ENCODE measurements around the gene ACP1.

ACP1 gene

DNA sequence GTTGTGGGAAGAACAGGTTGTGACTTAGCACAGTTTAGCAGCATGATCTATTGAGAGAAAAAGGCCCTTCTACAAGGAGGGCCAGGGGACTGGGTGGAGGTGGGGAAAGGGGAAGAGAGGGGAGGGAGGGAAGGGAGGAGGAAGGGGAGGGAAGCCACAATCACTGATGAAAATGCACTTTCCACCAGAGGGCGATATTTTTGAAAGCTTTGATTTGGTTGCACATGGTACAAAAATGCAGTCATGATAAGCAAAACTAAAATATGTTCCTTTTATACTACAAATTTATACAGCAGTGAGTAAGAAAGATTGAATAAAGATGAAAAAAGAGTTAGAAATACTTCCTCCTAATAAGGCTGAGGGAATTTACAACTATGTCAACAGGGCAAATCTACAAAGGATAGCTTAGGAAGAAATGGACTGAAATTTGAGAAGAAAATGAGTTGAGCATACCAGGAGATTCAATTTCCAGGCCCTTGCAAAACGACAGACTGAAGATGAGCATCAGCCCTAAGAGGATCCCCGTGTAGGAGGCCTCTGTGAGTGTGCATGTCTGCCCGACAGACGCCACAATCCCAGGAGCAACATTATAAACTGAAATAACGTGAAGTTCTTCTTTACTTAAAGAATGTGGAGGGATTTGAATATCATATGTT, 18.1 kb upstream of the ACP1 start:
- H3K9me3 Mint-ChIP-seq: no peaks in the 10 kb centered on the region
- H3K4me3 Mint-ChIP-seq: no peak overlapping the region
- H3K27ac Mint-ChIP-seq: no peak overlapping the region
- no peak for ATAC-seq
- no peak for DNase-seq
- H3K27me3 Mint-ChIP-seq: no peaks in the 10 kb centered on the region
- peaks cover 6% of the 10 kb centered on the region for H3K4me1 Mint-ChIP-seq

DNA sequence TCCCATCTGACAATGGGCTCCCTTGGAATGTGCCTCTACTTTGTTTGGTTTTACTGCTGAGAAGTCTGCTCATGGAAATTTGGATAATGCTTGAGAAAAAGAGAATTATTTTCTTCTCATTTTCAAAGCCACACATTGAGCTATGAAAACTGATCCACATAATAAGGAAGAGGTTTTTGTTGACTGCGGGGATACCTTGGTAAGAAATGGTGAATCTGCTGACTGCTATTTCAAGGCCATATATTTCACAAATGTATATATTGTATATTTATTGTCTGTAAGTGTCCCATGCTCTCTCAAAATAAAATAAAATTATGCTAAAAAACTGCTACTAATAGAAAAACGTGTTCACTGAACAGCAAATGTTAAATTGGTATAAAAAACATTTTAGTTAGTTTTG, 16.0 kb upstream of the ACP1 start:
- DNase-seq (no peak), ATAC-seq (no peak)
- no peak overlapping the region for H3K27ac Mint-ChIP-seq
- peaks cover 6% of the 10 kb centered on the region for H3K4me1 Mint-ChIP-seq
- no peaks in the 10 kb centered on the region for H3K9me3 Mint-ChIP-seq
- H3K4me3 Mint-ChIP-seq: no peak overlapping the region
- no peaks in the 10 kb centered on the region for H3K27me3 Mint-ChIP-seq

DNA sequence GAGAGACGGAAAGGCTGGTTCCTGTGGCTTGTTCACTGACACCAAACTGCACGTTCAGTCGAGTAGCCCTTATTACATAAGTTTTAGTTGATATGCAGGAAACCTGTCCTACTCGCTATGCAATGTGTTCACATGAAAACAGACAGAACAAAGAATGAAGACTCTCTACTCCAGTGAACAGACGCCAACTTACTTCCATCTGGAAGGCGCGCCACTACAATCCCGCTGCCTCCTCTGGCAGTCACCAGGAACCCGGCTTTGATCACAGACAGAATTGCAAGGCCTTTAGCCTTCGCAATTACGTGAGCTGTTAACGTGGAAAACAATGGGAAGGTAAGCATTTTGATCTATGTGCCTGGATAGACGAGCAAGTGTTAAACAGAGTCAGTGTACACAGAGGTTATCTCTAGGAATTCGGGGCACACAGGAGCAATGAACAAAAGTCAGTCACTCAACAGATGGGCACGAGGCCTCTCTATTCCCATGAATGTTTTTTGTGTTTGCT, 15.2 kb upstream of the ACP1 start:
- Mint-ChIP-seq H3K4me1 (peaks cover 6% of the 10 kb centered on the region), H3K4me3 (no peak overlapping the region), H3K27ac (no peak overlapping the region), H3K9me3 (no peaks in the 10 kb centered on the region), H3K27me3 (no peaks in the 10 kb centered on the region)
- DNase-seq: no peak
- ATAC-seq: no peak

DNA sequence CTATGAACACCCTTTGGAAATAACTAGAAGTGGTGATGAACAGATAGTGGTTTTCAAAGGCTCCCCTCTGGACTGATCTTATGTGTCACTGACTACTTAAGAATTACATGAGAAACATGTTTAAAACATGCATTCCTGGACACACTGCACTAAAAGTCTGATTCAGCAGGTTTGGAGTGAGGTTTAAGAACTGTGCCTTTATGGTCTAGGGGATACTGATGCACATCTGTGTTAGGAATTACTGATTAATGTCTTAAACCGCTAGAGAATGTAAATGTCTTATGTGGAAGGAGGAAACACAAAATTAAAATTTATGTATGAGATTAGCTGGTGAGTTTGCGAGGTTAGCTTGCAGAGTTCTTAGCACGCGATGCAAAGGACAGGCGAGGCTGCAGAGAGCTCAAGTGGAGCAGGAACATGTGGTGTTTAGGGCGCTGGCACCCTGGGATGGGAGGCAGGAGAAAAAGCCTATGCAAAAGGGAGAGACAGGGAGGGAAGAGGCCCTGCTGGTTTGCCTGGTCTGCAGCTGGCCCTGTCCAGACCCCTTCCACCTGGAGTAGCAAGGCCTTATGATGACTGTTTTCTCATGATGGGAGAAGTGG, 12.6 kb upstream of the ACP1 start:
- DNase-seq: no peak

DNA sequence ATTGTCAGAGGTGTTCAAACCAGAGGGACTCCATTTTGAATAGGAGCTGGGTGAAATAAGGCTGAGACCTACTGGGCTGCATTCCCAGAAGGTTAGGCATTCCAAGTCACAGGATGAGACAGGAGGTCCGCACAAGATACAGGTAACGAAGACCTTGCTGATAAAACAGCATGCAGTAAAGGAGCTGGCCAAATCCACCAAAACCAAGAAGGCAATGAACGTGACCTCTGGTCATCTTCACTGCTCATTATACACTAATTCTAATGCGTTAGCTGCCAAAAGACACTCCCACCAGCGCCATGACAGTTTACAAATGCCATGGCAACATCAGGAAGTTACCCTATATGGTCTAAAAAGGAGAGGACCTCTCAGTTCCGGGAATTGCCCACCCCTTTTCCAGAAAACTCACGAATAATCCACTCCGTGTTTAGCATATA, 11.5 kb upstream of the ACP1 start:
- H3K27ac Mint-ChIP-seq: no peak overlapping the region
- H3K27me3 Mint-ChIP-seq: no peaks in the 10 kb centered on the region
- H3K9me3 Mint-ChIP-seq: peaks cover 6 to 12% of the 10 kb centered on the region in 2 donors
- H3K4me1 Mint-ChIP-seq: no peaks in the 10 kb centered on the region
- ATAC-seq (no peak), DNase-seq (no peak)
- H3K4me3 Mint-ChIP-seq: no peak overlapping the region

More for the DNA sequence above, 12.6 kb upstream of the ACP1 start:
- peaks cover 0 to under 1% of the 10 kb centered on the region in 2 donors for H3K9me3 Mint-ChIP-seq
- no peaks in the 10 kb centered on the region for H3K27me3 Mint-ChIP-seq
- H3K4me3 Mint-ChIP-seq: no peak overlapping the region
- no peak overlapping the region for H3K27ac Mint-ChIP-seq
- H3K4me1 Mint-ChIP-seq: no peaks in the 10 kb centered on the region
- no peak for ATAC-seq

DNA sequence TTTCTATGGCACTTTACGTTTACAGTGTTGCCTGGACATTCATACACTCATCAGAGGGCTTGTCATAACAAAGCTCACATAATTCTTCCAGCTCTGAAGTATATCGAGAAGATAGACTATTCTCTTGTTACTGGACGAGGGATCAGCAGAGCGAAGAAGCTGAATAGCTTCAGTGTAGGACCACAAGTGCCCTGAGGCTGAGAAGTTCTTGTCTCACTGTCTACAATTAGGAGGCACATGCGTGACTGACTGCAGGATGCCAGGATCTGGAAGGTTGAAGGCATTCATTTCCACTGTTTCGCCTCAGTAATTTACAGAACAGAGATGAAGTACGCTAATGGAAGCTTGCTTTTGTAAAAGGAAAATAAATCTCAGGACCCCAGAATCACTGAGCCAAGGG, 10.5 kb upstream of the ACP1 start:
- no peaks in the 10 kb centered on the region for H3K27me3 Mint-ChIP-seq

DNA sequence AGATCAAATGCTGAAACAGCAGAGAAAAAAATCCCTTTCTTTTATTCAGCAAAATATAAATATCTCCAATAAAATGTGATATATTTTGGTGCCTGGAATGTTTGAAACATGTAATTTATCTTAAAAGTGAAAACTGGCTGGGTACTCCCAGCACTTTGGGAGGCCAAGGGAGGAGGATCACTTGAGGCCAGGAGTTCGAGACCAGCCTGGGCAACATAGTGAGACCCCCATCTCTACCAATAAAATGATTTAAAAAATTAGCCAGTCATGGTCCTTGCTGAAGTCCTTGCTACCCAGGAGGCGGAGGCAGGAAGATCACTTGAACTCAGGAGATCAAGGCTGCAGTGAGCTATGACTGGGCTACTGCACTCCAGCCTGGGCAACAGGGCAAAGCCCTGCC, 9.6 kb upstream of the ACP1 start:
- ATAC-seq: no peak
- Mint-ChIP-seq H3K4me3 (no peak overlapping the region), H3K9me3 (peaks cover 18 to 19% of the 10 kb centered on the region in 2 donors), H3K27me3 (no peaks in the 10 kb centered on the region), H3K4me1 (no peaks in the 10 kb centered on the region), H3K27ac (no peak overlapping the region)
- no peak for DNase-seq

More for the DNA sequence above, 10.5 kb upstream of the ACP1 start:
- DNase-seq: no peak
- ATAC-seq: no peak
- Mint-ChIP-seq H3K27ac (no peak overlapping the region), H3K4me1 (no peaks in the 10 kb centered on the region), H3K4me3 (no peak overlapping the region), H3K9me3 (peaks cover 16 to 19% of the 10 kb centered on the region in 2 donors)

DNA sequence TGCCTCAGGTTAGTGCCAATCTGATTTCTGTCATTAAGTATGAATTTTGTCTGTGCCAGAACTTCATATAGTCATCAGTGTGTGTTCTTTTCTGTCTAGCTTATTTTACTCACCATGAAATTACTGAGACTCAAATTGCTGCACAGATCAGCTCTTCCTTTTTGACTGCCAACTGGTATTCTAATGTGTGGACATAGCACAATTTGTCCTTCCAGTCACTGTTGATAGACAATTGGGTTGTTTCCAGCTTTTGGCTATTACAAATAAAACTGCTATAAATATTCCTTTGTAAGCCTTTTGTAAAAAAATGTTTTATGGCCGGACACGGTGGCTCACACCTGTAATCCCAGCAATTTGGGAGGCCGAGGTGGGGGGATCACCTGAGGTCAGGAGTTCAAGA, 8.7 kb upstream of the ACP1 start:
- Mint-ChIP-seq H3K4me3 (no peak overlapping the region), H3K27ac (no peak overlapping the region), H3K4me1 (no peaks in the 10 kb centered on the region), H3K9me3 (peaks cover 18 to 19% of the 10 kb centered on the region in 2 donors), H3K27me3 (no peaks in the 10 kb centered on the region)
- no peak for DNase-seq
- ATAC-seq: no peak

DNA sequence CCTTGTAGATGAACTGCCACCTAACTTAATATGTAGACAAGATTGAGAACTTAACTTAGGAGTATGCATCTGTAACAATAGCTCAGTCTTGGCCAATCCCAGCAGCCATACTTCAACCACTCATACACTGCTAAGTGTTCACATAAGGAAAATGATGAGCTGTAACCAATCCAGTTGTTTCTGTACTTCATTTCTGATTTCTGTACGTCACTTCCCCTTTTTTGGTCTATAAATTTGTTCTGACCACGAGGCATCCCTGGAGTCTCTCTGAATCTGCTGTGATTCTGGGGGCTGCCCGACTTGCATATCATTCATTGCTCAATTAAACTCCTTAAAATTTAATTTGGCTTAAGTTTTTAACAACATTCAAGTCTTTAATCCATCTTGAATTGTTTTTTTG, 7.3 kb upstream of the ACP1 start:
- Mint-ChIP-seq H3K27ac (no peak overlapping the region), H3K27me3 (no peaks in the 10 kb centered on the region), H3K9me3 (peaks cover 18 to 19% of the 10 kb centered on the region in 2 donors), H3K4me1 (no peaks in the 10 kb centered on the region), H3K4me3 (no peak overlapping the region)
- ATAC-seq (no peak), DNase-seq (no peak)

DNA sequence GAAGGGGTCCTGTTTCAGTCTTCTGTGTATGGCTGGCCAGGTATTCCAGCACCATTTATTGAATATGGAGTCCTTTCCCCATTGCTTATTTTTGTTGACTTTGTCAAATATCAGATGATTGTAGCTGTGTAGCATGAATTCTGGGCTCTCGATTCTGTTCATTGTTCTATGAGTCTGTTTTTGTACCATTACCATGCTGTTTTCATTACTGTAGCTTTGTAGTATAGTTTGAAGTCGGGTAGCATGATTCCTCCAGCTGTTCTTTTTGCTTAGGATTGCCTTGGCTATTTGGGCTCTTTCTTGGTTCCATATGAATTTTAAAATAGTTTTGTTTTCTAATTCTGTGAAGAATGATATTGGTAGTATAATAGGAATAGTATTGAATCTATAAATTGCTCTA, 6.9 kb upstream of the ACP1 start:
- ATAC-seq (no peak), DNase-seq (no peak)
- no peak overlapping the region for H3K27ac Mint-ChIP-seq
- no peaks in the 10 kb centered on the region for H3K27me3 Mint-ChIP-seq
- H3K4me1 Mint-ChIP-seq: no peaks in the 10 kb centered on the region
- H3K9me3 Mint-ChIP-seq: peaks cover 18 to 19% of the 10 kb centered on the region in 2 donors
- no peak overlapping the region for H3K4me3 Mint-ChIP-seq

DNA sequence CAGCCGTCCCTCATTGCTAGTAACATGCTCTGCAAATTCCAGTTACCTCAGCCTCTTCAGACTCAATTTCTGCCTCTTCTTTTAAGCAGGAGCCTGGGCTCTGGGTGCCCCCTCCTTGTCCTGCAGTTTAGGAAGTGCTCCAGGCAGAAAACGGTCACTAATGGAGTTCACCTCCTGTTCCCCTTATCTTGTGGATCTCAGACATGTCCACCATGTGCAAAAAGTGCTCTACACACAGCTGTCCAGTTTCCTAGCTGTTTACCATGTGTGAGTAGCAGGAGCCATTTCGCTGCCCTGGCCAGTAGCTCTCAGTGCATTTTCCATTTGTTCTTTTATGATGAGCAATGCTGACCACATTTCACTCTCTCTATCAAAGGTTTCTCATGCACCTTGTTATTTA, 5.8 kb upstream of the ACP1 start:
- no peaks in the 10 kb centered on the region for H3K27me3 Mint-ChIP-seq
- peaks cover 18 to 19% of the 10 kb centered on the region in 2 donors for H3K9me3 Mint-ChIP-seq
- ATAC-seq (no peak), DNase-seq (no peak)
- no peaks in the 10 kb centered on the region for H3K4me1 Mint-ChIP-seq
- H3K27ac Mint-ChIP-seq: no peak overlapping the region
- no peak overlapping the region for H3K4me3 Mint-ChIP-seq

DNA sequence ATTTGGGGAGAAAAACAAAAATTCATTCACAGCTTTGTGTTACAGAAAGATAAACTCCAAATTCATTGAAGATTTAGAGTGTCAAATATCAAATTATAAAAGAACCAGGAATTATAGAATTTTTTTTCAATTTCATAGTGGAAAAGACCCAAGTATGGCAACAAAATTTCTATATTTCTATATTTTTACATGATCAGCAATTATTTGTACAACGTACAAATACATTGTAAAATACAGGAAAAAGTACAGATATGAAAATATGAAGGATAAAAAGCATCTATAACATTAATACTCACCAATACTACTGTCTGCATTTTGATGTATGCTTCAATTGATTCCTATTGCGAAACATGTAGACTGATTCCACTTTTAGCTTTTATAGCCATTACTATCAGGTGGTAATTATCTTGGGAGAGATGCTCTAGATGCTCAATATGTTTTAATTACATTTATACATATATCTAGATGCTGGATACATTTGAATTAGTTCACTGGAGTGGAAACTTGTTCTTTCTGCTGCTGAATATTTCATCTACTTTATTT, 4.9 kb upstream of the ACP1 start:
- no peaks in the 10 kb centered on the region for H3K27me3 Mint-ChIP-seq
- ATAC-seq: no peak
- no peak overlapping the region for H3K4me3 Mint-ChIP-seq
- no peak overlapping the region for H3K27ac Mint-ChIP-seq
- DNase-seq: no peak
- H3K4me1 Mint-ChIP-seq: no peaks in the 10 kb centered on the region
- H3K9me3 Mint-ChIP-seq: peaks cover 18 to 19% of the 10 kb centered on the region in 2 donors

DNA sequence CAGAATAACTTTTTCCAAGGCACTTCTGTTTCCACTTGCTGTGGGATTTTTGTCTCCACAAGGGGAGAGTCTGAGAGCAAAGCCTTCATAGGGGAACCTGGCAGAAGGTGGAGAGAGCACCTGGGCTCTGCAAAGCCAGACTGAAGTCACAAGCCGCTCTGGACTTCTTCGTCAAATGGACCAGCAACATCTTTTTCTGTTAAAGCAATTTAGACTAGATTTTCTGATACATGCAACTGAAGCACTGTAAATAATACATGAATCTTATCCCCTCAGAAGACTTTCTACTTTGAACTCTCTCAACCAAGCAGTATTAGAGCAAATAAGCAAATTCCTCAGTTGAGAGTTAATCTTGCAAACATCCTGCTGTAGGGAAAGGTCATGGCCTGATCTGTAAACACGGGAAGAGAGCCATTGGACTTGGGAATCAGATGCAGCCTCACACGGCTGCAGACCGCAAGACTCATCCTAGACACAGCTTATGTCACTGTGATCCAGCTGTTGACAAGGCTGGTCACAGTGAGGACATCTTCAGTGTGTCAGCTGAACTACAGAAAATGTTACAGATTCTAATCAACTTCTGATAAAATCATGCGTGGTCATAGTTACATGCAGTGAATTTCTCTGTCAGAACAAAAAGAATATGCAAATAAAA, 4.1 kb upstream of the ACP1 start:
- ATAC-seq (no peak), DNase-seq (no peak)
- peaks cover 18 to 19% of the 10 kb centered on the region in 2 donors for H3K9me3 Mint-ChIP-seq
- no peaks in the 10 kb centered on the region for H3K4me1 Mint-ChIP-seq
- H3K27ac Mint-ChIP-seq: no peak overlapping the region
- H3K4me3 Mint-ChIP-seq: no peak overlapping the region
- no peaks in the 10 kb centered on the region for H3K27me3 Mint-ChIP-seq

DNA sequence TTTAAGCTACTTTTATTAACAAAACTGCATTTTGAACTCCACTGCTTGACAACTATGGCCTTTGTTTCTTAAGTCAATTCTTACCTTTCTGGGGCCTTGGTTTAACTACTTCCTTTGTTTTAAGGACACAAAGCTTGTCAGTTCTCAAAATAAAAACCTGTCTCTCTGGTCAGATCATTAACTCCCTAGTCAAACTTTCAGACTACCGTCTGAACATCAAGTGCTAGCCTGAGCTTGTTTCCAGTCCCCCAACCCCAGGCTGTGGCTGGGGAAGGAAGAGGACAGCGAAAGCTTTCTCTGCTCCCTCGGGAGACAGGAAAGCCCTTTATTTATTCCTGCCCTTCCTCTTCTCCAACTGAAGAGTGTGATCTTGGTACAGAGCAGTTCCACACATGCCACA, 2.6 kb upstream of the ACP1 start:
- no peak overlapping the region for H3K4me3 Mint-ChIP-seq
- no peak for DNase-seq
- no peaks in the 10 kb centered on the region for H3K27me3 Mint-ChIP-seq
- H3K4me1 Mint-ChIP-seq: peaks cover 7% of the 10 kb centered on the region
- ATAC-seq: no peak
- peaks cover 18% of the 10 kb centered on the region in 2 donors for H3K9me3 Mint-ChIP-seq
- no peak overlapping the region for H3K27ac Mint-ChIP-seq

DNA sequence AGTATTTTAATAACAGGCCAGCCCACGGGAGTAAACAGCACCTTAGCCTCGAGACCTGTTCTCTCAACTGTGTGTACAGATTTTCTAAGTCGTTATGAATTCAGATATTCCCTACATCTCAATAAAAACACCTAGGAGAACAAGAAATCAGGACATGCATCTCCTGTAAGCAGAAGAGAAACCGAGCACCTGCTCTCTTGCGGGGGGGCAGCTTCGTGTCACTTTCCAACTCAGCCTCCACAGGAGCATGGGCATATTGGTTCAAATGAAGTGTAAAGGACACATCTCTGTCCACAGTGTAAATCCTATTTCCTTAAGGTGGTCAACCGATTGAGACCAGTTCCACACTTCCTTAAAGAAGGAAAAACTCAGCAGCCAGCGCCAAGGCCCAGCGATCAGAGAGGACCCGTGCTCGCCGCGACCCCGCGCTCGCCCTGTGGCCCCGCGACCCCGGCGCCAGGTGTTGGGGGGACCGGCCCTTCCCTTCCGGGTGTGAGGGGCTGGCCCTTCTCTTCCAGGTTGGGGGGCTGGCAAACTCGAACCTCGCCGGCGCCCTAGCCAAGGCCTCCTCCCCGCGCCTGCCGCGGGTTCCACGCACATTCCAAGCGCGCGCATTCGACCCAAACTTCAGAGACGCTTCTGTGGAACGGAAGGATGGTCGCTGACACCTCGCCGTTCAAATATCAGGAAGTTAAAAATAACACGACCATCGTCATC, 1.6 kb upstream of the ACP1 start:
- ATAC-seq (no peak), DNase-seq (no peak)
- H3K27ac Mint-ChIP-seq: peak overlapping the region in 1 of 2 donors; percentile 80
- no peaks in the 10 kb centered on the region for H3K27me3 Mint-ChIP-seq
- H3K4me1 Mint-ChIP-seq: peaks cover 18% of the 10 kb centered on the region
- peaks cover 7 to 12% of the 10 kb centered on the region in 2 donors for H3K9me3 Mint-ChIP-seq
- peak overlapping the region; percentile 69 to 91 for H3K4me3 Mint-ChIP-seq
